CD14-positive monocyte (primary cell): ENCODE data around the gene MACROD1. TPM values are rescaled to one million over a fixed set of nuclear protein-coding genes. Genes with fewer than 3 reads are reported as not detected.

Experiments used
- DNase-seq, 3 donors: peaks; one replicate each; pipeline ENCODE4 v3.0.0-alpha.2; 2011 to 2022
- H2AFZ ChIP-seq: 2 replicates; pipeline ENCODE4 v1.6.0; 2012; ENCODE audit warnings: mild to moderate bottlenecking, low read depth, low read length, inconsistent platforms; ENCODE audit not compliant: insufficient read depth, poor library complexity, severe bottlenecking
- H3K27ac ChIP-seq, 2 donors: 1 replicate in 1 of 2; 2 replicates in 1 of 2; pipeline ENCODE4 v1.5.1; 2012 to 2013; ENCODE audit warnings: low read length in 2 of 2, control low read depth in 1 of 2, inconsistent platforms in 1 of 2, low read depth in 1 of 2, mild to moderate bottlenecking in 1 of 2
- H3K27me3 ChIP-seq, 2 donors: one replicate each; pipeline versions ENCODE4 v1.6.0 to v1.6.1; 2011 to 2013; ENCODE audit warnings: low read length in 2 of 2; ENCODE audit not compliant: control insufficient read depth in 2 of 2, insufficient read depth in 2 of 2
- H3K36me3 ChIP-seq, 2 donors: replicated peaks in 1 of 2; 1 replicate in 1 of 2; 2 replicates in 1 of 2; pipeline versions ENCODE4 v1.5.1 to v1.6.1; 2012 to 2013; ENCODE audit warnings: low read length in 2 of 2, control low read depth in 1 of 2, inconsistent platforms in 1 of 2, mild to moderate bottlenecking in 1 of 2; ENCODE audit not compliant: insufficient read depth in 2 of 2, control insufficient read depth in 1 of 2
- H3K4me1 ChIP-seq, 2 donors: 1 replicate in 1 of 2; 2 replicates in 1 of 2; pipeline versions ENCODE4 v1.5.1 to v1.6.1; 2012 to 2013; ENCODE audit warnings: low read length in 2 of 2, control low read depth in 1 of 2, inconsistent platforms in 1 of 2, mild to moderate bottlenecking in 1 of 2, moderate library complexity in 1 of 2; ENCODE audit not compliant: insufficient read depth in 2 of 2, control insufficient read depth in 1 of 2
- H3K4me2 ChIP-seq: replicated peaks from 2 replicates; pipeline ENCODE3; 2012; ENCODE audit warnings: low read length, moderate library complexity, mild to moderate bottlenecking; ENCODE audit not compliant: poor library complexity, severe bottlenecking; ENCODE audit errors: extremely low read depth
- H3K4me3 ChIP-seq, 3 experiments: fragments of 200-600 bp in 1 of 3; sonication (generic) in 1 of 3; replicated peaks in 1 of 3; 1 replicate in 2 of 3; 2 replicates in 1 of 3; pipeline ENCODE4 v1.5.1; 2011 to 2013; ENCODE audit warnings: low read length in 3 of 3, mild to moderate bottlenecking in 3 of 3, control low read depth in 2 of 3, low read depth in 2 of 3, inconsistent platforms in 1 of 3, moderate library complexity in 1 of 3
- H3K79me2 ChIP-seq: 2 replicates; pipeline ENCODE4 v1.6.0; 2012; ENCODE audit warnings: mild to moderate bottlenecking, control low read depth, inconsistent platforms, low read length, moderate library complexity; ENCODE audit not compliant: insufficient read depth
- H3K9ac ChIP-seq: 2 replicates; pipeline ENCODE4 v1.6.0; 2017; ENCODE audit warnings: low read length, mild to moderate bottlenecking; ENCODE audit not compliant: insufficient read depth, poor library complexity, severe bottlenecking
- H3K9me3 ChIP-seq, 2 donors: replicated peaks in 1 of 2; 1 replicate in 1 of 2; 2 replicates in 1 of 2; pipeline versions ENCODE4 v1.5.1 to v1.6.1; 2012 to 2013; ENCODE audit warnings: low read length in 2 of 2, control low read depth in 1 of 2; ENCODE audit not compliant: control insufficient read depth in 1 of 2, insufficient read depth in 1 of 2
- H4K20me1 ChIP-seq: 2 replicates; pipeline ENCODE4 v1.6.0; 2012; ENCODE audit warnings: mild to moderate bottlenecking, low read length, control low read depth, moderate library complexity; ENCODE audit not compliant: insufficient read depth
- H3K27ac Mint-ChIP-seq, 7 donors: one replicate each; pipeline ENCODE4 v1.8.0; 2020; ENCODE audit warnings: mild to moderate bottlenecking in 7 of 7, mixed read lengths in 7 of 7, moderate library complexity in 6 of 7, inconsistent platforms in 2 of 7
- H3K27me3 Mint-ChIP-seq, 3 donors: one replicate each; pipeline ENCODE4 v1.8.0; 2021 to 2022; ENCODE audit warnings: low read depth in 3 of 3, mild to moderate bottlenecking in 3 of 3, mixed read lengths in 3 of 3, moderate library complexity in 3 of 3, inconsistent platforms in 1 of 3
- H3K36me3 Mint-ChIP-seq, 2 donors: one replicate each; pipeline ENCODE4 v1.8.0; 2020; ENCODE audit warnings: mixed read lengths in 2 of 2, inconsistent platforms in 1 of 2, mild to moderate bottlenecking in 1 of 2
- H3K4me1 Mint-ChIP-seq: one replicate; pipeline ENCODE4 v1.8.0; 2020; ENCODE audit warnings: mild to moderate bottlenecking, mixed read lengths
- H3K4me3 Mint-ChIP-seq, 2 donors: one replicate each; pipeline ENCODE4 v1.8.0; 2020; ENCODE audit warnings: mild to moderate bottlenecking in 2 of 2, mixed read lengths in 2 of 2, moderate library complexity in 1 of 2
- H3K9me3 Mint-ChIP-seq, 7 donors: one replicate each; pipeline ENCODE4 v1.8.0; 2020 to 2022; ENCODE audit warnings: mixed read lengths in 7 of 7, mild to moderate bottlenecking in 6 of 7, moderate library complexity in 6 of 7, inconsistent platforms in 2 of 7
- CTCF ChIP-seq: fragments of 200-600 bp; IDR thresholded peaks from one replicate; pipeline ENCODE4 v1.8.0; 2022; ENCODE audit warnings: antibody characterized with exemption, mild to moderate bottlenecking
- WGBS: methylation state at CpG from one replicate; pipeline ENCODE4 v1.1.5; 2013; ENCODE audit warnings: missing lambda C conversion rate; ENCODE audit not compliant: insufficient coverage; 5-methylcytosine and 5-hydroxymethylcytosine counted together
- intact Hi-C, 2 donors: fragments of 100-400 bp; cut with micrococcal nuclease; formaldehyde crosslinking; loops; one replicate each; pipeline versions ENCODE4 v1.15.0 to v1.15.1; 2023
- polyA plus RNA-seq, 3 donors: library from polyadenylated mRNA; depleted of rRNA in 1 of 3; unstranded in 2 of 3; stranded (reverse) in 1 of 3; fragments of 300-500 nt in 2 of 3; fragments of >200 nt in 1 of 3; fragmentation: Illumina TruSeq in 2 of 3; gene quantifications; 1 replicate in 2 of 3; 2 replicates in 1 of 3; pipeline ENCODE4 v1.2.3, GENCODE V29; 2012 to 2021

The MACROD1 gene
- polyA plus RNA-seq, 3 donors, result 1.5 to 2.4 (median 2.2) TPM

- 70% methylated on average over 14 of the region's 14 CpGs for WGBS
- H3K27ac Mint-ChIP-seq, result no peak overlapping the region
- Histone ChIP-seq H3K27ac (no peak overlapping the region), H3K27me3 (no peaks in the 10 kb centered on the region), H2AFZ (no peak overlapping the region), H3K9ac (no peak overlapping the region), H3K4me3 (no peak overlapping the region), H4K20me1 (no peaks in the 10 kb centered on the region), H3K9me3 (no peaks in the 10 kb centered on the region), H3K4me2 (no peak overlapping the region), H3K79me2 (no peaks in the 10 kb centered on the region), H3K36me3 (no peaks in the 10 kb centered on the region), H3K4me1 (peaks cover 38 to 47% of the 10 kb centered on the region in 2 donors)
- peaks cover 0 to 2% (median 0%) of the 10 kb centered on the region in 7 donors for H3K9me3 Mint-ChIP-seq
- no peak overlapping the region for H3K4me3 Mint-ChIP-seq
- DNase-seq, result no peak
- intact Hi-C loops, result no loop called here
- H3K36me3 Mint-ChIP-seq, result no peaks in the 10 kb centered on the region
- peaks cover 42% of the 10 kb centered on the region for H3K4me1 Mint-ChIP-seq
- TF ChIP-seq CTCF, result no peak
- H3K27me3 Mint-ChIP-seq, result peaks cover 5 to 7% (median 5%) of the 10 kb centered on the region in 3 donors
Observed at GRCh38 chr11:64095949-64096348, 70.0 kb downstream of the MACROD1 start.

- H3K4me1 Mint-ChIP-seq, result peaks cover 48% of the 10 kb centered on the region
- Histone ChIP-seq H3K27me3 (no peaks in the 10 kb centered on the region), H3K27ac (no peak overlapping the region), H4K20me1 (no peaks in the 10 kb centered on the region), H3K9ac (no peak overlapping the region), H2AFZ (no peak overlapping the region), H3K4me1 (peaks cover 44 to 53% of the 10 kb centered on the region in 2 donors), H3K9me3 (no peaks in the 10 kb centered on the region), H3K4me3 (no peak overlapping the region), H3K36me3 (no peaks in the 10 kb centered on the region), H3K79me2 (no peaks in the 10 kb centered on the region), H3K4me2 (no peak overlapping the region)
- H3K27me3 Mint-ChIP-seq, result peaks cover 5 to 7% (median 5%) of the 10 kb centered on the region in 3 donors
- peak overlapping the region in 1 of 2 donors; percentile 48 for H3K4me3 Mint-ChIP-seq
- WGBS, result 85% methylated on average over 9 of the region's 10 CpGs
- H3K27ac Mint-ChIP-seq, result no peak overlapping the region
- peaks cover 0 to 2% (median 0%) of the 10 kb centered on the region in 7 donors for H3K9me3 Mint-ChIP-seq
- TF ChIP-seq CTCF, result no peak
- no peaks in the 10 kb centered on the region for H3K36me3 Mint-ChIP-seq
- intact Hi-C loops, result no loop called here
- no peak for DNase-seq
Observed at GRCh38 chr11:64095273-64095817, 70.6 kb downstream of the MACROD1 start.
